Left lung (tissue), 10 donors: ENCODE results near the gene AGGF1. TPM values are rescaled to one million over a fixed set of nuclear protein-coding genes. Genes with fewer than 3 reads are reported as not detected.

ENCODE experiments used
- ATAC-seq: fragments of 200-7000 bp; cut with Tn5 transposase; one replicate; pipeline ENCODE4 v1.9.1; 2020; ENCODE audit warnings: moderate library complexity
- DNase-seq, 4 donors: peaks; one replicate each; pipeline ENCODE4 v3.0.0-alpha.2; 2013 to 2020
- H3K27ac ChIP-seq, 2 donors: fragments of 200-600 bp; sonication (generic) in 1 of 2; one replicate each; pipeline versions ENCODE4 v1.5.0 to v1.8.0; 2020 to 2021
- H3K27me3 ChIP-seq, 2 donors: fragments of 200-600 bp; sonication (generic) in 1 of 2; one replicate each; pipeline versions ENCODE4 v1.5.0 to v1.8.0; 2020 to 2021
- H3K36me3 ChIP-seq, 2 donors: fragments of 200-600 bp; sonication (generic) in 1 of 2; one replicate each; pipeline versions ENCODE4 v1.5.0 to v1.8.0; 2020 to 2021
- H3K4me1 ChIP-seq, 2 donors: fragments of 200-600 bp; one replicate each; pipeline ENCODE4 v1.8.0; 2021
- H3K4me3 ChIP-seq, 2 donors: fragments of 200-600 bp; sonication (generic) in 1 of 2; one replicate each; pipeline versions ENCODE4 v1.5.0 to v1.8.0; 2020 to 2021; ENCODE audit warnings: mild to moderate bottlenecking in 1 of 2
- H3K9me3 ChIP-seq, 2 donors: fragments of 200-600 bp; sonication (generic) in 1 of 2; one replicate each; pipeline versions ENCODE4 v1.5.0 to v1.8.0; 2020 to 2021
- intact Hi-C, 2 donors: fragments of 100-400 bp; cut with DNase I; formaldehyde crosslinking; loops; one replicate each; pipeline versions ENCODE4 v1.11.2 to v1.14.2; 2022
- polyA plus RNA-seq, 6 donors: library from polyadenylated mRNA; unstranded; fragments of 120-200 nt; gene quantifications; one replicate each; pipeline ENCODE4 v1.2.1, GENCODE V29; 2013; ENCODE audit not compliant: insufficient read length in 6 of 6
- total RNA-seq, 2 donors: library from RNA; stranded (reverse); fragmentation: NEBNext Ultra II Directional; extraction: Animal tissue kit (Norgen Biotek cat#: 25700); gene quantifications; one replicate each; pipeline ENCODE4 v1.2.1, GENCODE V29; 2021
- TF ChIP-seq, protein P1 (sequence below), 2 donors: fragments of 200-600 bp; sonication (generic) in 1 of 2; IDR thresholded peaks; one replicate each; pipeline versions ENCODE4 v1.5.0 to v1.8.0; 2021; ENCODE audit warnings: antibody characterized with exemption in 2 of 2
- donor health status: DM: no; HTN: yes; CAD: no.
- donor health status: DM: no; HTN: no; CAD: no.

The AGGF1 gene
- total and polyA plus RNA-seq, 8 donors = 20.9 to 27.2 (median 25.2) TPM

DNA sequence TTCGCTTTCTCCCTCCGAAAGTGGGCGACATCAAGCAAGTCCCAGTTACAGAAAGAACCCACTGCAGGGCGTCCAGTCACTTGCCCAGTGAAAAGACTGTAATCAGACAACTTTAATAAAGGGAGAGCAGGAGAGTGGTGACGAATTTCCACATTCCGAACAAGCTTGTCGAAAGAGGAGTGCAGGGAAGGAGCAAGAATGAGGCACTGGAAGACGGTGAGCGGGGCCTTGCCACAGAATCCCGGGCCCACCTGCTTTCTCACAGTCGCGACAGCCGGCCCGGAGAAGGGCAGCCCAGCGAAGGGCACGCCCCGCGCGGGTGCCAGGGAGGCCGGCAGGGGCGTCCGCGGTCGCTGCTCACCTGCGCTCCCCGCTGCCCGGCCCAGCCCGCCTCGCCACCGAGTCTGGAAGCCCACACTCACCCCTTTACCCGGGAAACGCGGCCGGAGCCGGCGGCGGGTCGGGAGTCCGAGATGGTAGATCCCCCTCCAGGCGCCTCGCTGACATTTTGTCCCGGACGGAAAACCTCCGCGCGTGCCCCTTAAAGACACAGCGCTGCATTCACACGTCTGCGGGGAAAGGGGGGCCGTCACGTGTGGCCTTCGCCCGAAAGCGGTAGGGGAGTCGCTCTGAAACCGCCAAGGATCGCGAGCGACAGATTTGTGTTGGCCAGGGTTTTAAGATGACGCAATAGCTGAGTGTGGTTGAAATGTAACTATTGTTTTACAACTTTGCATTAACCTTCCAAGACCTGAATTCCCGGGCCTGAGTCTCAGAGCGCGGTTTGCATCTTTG, 56.7 kb downstream of the AGGF1 start, which contains the start of gene ZBED3:
TSS of gene ZBED3 (minus strand) at position 597 of the 795 bp plus-strand sequence. CDS start 9,407 bp downstream, outside the sequence.
- ATAC-seq (peak; percentile 81), DNase-seq (peak; percentile 83 to 90 (median 86))
- H3K4me1 ChIP-seq = peaks cover 0 to 18% of the 10 kb centered on the region in 2 donors
- no peaks in the 10 kb centered on the region for H3K27me3 ChIP-seq
- H3K27ac ChIP-seq = peak within 1 kb of the TSS; percentile 88 to 96
- intact Hi-C loops = no loop called here
- peak within 1 kb of the TSS; percentile 69 to 74 for H3K4me3 ChIP-seq
- no peaks in the 10 kb centered on the region for H3K9me3 ChIP-seq
- H3K36me3 ChIP-seq = no peaks in the 10 kb centered on the region
- TF ChIP-seq, protein P1, sequence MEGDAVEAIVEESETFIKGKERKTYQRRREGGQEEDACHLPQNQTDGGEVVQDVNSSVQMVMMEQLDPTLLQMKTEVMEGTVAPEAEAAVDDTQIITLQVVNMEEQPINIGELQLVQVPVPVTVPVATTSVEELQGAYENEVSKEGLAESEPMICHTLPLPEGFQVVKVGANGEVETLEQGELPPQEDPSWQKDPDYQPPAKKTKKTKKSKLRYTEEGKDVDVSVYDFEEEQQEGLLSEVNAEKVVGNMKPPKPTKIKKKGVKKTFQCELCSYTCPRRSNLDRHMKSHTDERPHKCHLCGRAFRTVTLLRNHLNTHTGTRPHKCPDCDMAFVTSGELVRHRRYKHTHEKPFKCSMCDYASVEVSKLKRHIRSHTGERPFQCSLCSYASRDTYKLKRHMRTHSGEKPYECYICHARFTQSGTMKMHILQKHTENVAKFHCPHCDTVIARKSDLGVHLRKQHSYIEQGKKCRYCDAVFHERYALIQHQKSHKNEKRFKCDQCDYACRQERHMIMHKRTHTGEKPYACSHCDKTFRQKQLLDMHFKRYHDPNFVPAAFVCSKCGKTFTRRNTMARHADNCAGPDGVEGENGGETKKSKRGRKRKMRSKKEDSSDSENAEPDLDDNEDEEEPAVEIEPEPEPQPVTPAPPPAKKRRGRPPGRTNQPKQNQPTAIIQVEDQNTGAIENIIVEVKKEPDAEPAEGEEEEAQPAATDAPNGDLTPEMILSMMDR (IDR thresholded peaks at IDR 0.05) = no peak

GRCh38 chr5:77087484-77088261, 57.5 kb downstream of the AGGF1 start:
- Histone ChIP-seq H3K36me3 (no peaks in the 10 kb centered on the region), H3K27ac (peak overlapping the region; percentile 88 to 96), H3K4me1 (peaks cover 0 to 18% of the 10 kb centered on the region in 2 donors), H3K27me3 (no peaks in the 10 kb centered on the region), H3K4me3 (peak overlapping the region; percentile 69 to 74), H3K9me3 (no peaks in the 10 kb centered on the region)
- DNase-seq (peak; percentile 66 to 81 (median 74)), ATAC-seq (peak; percentile 65)
- TF ChIP-seq, protein P1 (IDR thresholded peaks at IDR 0.05) = no peak
- intact Hi-C loops = no loop called here

DNA sequence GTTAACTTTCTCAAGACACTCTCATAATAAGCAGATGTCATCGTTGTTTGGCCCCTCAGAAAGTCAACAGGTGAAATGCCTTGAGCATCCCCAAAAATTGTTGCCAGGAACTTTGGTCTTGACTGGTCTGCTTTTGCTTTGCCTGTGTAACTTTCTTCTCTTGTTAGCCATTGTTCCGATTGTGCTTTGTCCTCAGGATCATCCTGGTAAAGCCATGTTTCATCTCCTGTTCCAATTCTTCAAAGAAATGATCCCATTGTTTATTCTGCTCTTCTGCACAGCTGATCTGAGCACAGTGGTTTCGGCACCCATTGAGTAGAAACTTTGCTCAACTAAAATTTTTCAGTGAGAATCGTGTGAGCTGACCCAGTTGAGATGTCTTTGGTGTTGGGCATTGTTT, 65.0 kb downstream of the AGGF1 start:
- H3K9me3 ChIP-seq = no peaks in the 10 kb centered on the region
- DNase-seq = no peak
- intact Hi-C loops = no loop called here
- no peaks in the 10 kb centered on the region for H3K27me3 ChIP-seq
- H3K27ac ChIP-seq = no peak overlapping the region
- no peak overlapping the region for H3K4me3 ChIP-seq
- H3K4me1 ChIP-seq = no peaks in the 10 kb centered on the region
- no peak for ATAC-seq
- no peaks in the 10 kb centered on the region for H3K36me3 ChIP-seq
- TF ChIP-seq, protein P1 (IDR thresholded peaks at IDR 0.05) = no peak

- peak; percentile 21 for ATAC-seq
- intact Hi-C loops = no loop called here
- Histone ChIP-seq H3K36me3 (no peaks in the 10 kb centered on the region), H3K4me1 (no peaks in the 10 kb centered on the region), H3K27me3 (no peaks in the 10 kb centered on the region), H3K27ac (no peak overlapping the region), H3K9me3 (no peaks in the 10 kb centered on the region), H3K4me3 (no peak overlapping the region)
- TF ChIP-seq, protein P1 (IDR thresholded peaks at IDR 0.05) = no peak
- DNase-seq = no peak
Measured at GRCh38 chr5:77101298-77101697, 71.1 kb downstream of the AGGF1 start.

GRCh38 chr5:77102549-77102948, 72.3 kb downstream of the AGGF1 start:
- Histone ChIP-seq H3K27me3 (no peaks in the 10 kb centered on the region), H3K9me3 (no peaks in the 10 kb centered on the region), H3K27ac (no peak overlapping the region), H3K36me3 (no peaks in the 10 kb centered on the region), H3K4me1 (no peaks in the 10 kb centered on the region), H3K4me3 (no peak overlapping the region)
- intact Hi-C loops = no loop called here
- peak in 1 of 4 donors; percentile 40 for DNase-seq
- peak; percentile 86 for ATAC-seq
- TF ChIP-seq, protein P1 (IDR thresholded peaks at IDR 0.05) = no peak
